22Rv1 (cell line): ENCODE results near the gene FHIT.

ENCODE experiments used
- ZFX ChIP-seq: fragments of 450-650 bp; IDR thresholded peaks from 2 replicates; pipeline ENCODE4 v1.6.1; 2017; ENCODE audit warnings: antibody characterized with exemption, borderline replicate concordance
- TF ChIP-seq, protein P1 (sequence below): fragments of 450-650 bp; IDR thresholded peaks from 2 replicates; pipeline ENCODE4 v1.5.1; 2017; ENCODE audit warnings: mild to moderate bottlenecking

GRCh38 chr3:59885101-59885500 is 1366.2 kb downstream of the FHIT start:
- TF ChIP-seq, protein P1, sequence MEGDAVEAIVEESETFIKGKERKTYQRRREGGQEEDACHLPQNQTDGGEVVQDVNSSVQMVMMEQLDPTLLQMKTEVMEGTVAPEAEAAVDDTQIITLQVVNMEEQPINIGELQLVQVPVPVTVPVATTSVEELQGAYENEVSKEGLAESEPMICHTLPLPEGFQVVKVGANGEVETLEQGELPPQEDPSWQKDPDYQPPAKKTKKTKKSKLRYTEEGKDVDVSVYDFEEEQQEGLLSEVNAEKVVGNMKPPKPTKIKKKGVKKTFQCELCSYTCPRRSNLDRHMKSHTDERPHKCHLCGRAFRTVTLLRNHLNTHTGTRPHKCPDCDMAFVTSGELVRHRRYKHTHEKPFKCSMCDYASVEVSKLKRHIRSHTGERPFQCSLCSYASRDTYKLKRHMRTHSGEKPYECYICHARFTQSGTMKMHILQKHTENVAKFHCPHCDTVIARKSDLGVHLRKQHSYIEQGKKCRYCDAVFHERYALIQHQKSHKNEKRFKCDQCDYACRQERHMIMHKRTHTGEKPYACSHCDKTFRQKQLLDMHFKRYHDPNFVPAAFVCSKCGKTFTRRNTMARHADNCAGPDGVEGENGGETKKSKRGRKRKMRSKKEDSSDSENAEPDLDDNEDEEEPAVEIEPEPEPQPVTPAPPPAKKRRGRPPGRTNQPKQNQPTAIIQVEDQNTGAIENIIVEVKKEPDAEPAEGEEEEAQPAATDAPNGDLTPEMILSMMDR, result no peak
- TF ChIP-seq ZFX, result no peak
